ENCODE data around the gene CLSTN2. TPM values are rescaled to one million over a fixed set of nuclear protein-coding genes. Genes with fewer than 3 reads are reported as not detected.

CLSTN2 gene
- total RNA-seq, 1 donor from 2014 or later, result 11.8 TPM

DNA sequence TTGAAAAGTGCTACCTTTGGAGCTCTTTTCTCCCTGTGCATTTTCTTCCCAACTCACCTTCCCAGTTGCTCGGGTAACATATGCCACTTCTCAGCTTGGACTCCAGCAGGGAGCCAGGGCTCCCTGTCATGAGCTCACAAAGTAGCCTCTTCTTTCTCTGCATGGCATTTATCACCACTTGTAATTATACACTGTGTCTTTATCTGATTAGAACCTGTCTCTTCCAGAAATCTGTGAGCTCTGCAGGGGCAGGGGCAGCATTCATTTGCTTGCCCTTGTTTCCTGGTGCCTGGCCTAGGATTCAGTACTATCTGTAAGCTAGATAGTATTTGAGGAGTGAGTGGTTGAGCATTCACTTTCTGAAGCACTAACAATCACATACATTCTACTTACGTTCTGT is 100.9 kb downstream of the CLSTN2 start:
- no peak for FAIRE-seq
- no peak for DNase-seq (ENCODE audit: low spot score in 2 of 2)

DNA sequence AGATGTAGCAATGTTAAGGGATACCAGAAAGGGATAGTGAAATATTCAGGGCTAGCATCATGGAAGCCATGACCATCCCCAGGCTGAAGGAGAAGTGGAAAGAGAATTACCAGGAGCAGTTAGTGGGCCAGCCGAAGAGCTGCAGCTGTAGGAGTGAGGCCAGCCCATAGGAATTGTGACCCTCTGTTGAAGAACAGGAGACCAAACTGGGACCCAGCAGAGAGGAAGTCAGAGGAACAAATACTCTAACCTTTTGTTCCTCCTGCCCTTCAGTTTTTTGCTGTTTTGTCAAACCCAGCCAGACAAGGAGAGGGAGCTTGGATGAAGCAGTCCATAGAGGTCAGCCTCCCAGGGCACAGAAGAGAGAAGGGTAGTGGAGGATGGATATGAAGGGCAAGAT is 115.4 kb downstream of the CLSTN2 start:
- DNase-seq (ENCODE audit: low spot score in 2 of 2), result no peak
- no peak for FAIRE-seq

- FAIRE-seq (no peak), DNase-seq (ENCODE audit: low spot score in 2 of 2) (peak in 1 of 2 donors; percentile 22)
Observed at GRCh38 chr3:140051019-140051957, 116.3 kb downstream of the CLSTN2 start.

DNA sequence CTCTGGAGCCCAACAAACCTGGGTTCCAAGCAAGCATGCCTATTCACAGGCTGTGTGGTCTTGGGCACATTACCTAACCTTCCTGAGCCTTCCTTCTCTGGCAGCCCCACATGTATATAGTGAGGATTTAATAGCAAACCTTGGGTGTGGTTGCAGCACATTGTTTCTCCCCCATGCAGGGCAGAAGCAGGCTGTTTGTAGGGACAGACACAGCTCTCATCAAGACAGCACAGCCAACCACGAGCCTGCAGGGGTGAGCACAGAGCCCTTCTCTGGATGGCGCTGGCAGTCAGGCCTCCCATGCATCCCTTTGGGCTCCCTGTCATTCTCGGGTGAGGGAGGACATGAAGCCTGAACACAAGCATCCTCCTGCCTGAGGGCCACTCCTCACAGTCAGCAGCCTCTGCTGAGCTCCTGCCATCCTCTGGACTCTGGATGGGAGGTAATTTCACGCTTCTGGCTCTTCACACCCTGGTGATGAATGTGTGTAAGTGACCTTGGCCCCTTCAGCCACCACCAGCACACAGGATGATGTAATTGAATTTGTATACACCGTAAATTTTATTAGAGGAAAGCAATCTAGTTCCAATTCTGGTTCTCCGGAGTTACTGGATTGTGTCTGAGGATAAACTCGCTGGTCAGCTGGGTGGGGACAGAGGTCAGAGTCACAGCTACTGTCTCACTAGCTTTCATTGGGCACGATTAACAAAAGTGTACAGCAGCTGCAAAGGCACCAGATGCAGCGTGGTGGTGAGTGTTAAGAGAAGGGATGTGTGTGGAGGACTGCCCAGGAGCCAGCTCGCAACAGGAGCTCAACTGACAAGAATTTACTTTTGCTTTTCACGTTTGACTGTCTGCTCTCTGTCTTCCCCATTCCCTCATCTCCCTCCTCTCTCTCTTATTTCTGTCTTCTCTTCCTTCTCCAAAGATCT is 118.1 kb downstream of the CLSTN2 start:
- no peak for FAIRE-seq
- DNase-seq (ENCODE audit: low spot score in 2 of 2), result no peak

DNA sequence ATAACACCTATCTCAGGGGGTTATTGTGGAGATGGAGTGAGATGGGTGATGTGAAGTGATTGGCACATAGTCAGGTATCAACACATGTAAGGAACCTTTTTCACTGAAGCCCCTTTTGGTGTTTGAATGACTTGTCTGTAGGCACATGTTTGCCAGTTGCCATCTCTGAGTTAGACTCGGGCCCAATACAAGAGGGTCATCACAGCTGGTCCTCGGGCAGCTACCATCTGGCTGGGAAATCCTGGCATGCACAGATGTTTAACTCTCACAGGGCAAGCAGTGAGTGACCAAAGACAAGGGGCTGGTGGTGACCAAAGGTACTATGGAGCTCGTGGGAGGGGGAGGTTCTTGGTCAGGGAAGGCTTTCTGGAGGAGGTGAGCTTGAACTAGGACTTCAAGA is 118.8 kb downstream of the CLSTN2 start:
- FAIRE-seq, result no peak
- DNase-seq (ENCODE audit: low spot score in 2 of 2), result no peak

GRCh38 chr3:140055092-140055791 is 120.3 kb downstream of the CLSTN2 start:
- DNase-seq (ENCODE audit: low spot score in 2 of 2), result no peak
- no peak for FAIRE-seq

- DNase-seq (ENCODE audit: low spot score in 2 of 2) (no peak), FAIRE-seq (no peak)
Observed at GRCh38 chr3:140056047-140056446, 121.1 kb downstream of the CLSTN2 start.

GRCh38 chr3:140061211-140061610 is 126.2 kb downstream of the CLSTN2 start:
- no peak for DNase-seq (ENCODE audit: low spot score in 2 of 2)

DNA sequence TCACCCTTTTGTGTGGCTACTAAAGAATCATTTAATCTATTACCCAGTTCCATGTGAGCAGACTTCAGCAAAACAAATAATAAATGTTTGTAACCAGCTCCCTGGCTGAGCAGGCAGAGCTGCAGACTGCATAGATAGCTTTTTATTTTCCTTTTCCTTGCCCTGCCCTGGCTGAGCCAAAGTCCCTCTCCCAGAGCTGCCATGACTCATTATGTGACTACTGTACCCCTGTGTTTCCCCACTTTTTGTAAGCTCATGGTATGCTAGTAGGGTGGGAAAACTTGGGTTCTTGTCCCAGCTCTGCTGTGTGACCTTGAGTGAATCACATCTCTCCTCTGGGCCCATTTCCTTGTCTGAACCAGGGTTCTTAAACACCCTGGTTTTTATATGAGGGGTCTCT is 127.5 kb downstream of the CLSTN2 start:
- no peak for FAIRE-seq

More at GRCh38 chr3:140061211-140061610, 126.2 kb downstream of the CLSTN2 start:
- FAIRE-seq, result no peak

GRCh38 chr3:140067487-140067886 is 132.5 kb downstream of the CLSTN2 start:
- no peak for FAIRE-seq
- DNase-seq (ENCODE audit: low spot score in 2 of 2), result no peak

More for the DNA sequence above, 127.5 kb downstream of the CLSTN2 start:
- DNase-seq (ENCODE audit: low spot score in 2 of 2), result no peak

DNA sequence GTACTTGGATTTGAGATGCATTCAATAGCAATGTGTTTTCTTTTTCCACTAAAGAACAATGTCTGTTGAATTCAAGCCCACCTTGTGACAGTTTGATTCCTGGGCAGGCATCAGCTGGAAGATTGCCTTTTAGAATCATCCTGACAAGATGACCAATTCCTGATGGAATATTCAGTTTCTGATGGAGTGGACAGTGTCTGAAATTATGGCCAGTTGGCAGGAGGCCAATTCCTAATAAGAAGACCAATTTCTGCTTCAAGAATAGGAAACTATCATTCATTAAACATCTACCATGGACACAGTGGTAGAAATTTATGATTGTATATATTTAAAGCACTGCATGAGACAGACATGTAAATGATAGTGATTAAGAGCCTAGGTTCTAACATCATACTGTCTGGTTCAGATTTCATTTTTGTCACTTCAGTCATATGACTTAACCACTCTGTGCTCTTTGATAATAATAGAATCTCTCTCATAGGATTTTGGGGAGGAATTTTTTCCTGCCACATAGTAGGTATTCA is 133.6 kb downstream of the CLSTN2 start:
- DNase-seq (ENCODE audit: low spot score in 2 of 2) (no peak), FAIRE-seq (no peak)

DNA sequence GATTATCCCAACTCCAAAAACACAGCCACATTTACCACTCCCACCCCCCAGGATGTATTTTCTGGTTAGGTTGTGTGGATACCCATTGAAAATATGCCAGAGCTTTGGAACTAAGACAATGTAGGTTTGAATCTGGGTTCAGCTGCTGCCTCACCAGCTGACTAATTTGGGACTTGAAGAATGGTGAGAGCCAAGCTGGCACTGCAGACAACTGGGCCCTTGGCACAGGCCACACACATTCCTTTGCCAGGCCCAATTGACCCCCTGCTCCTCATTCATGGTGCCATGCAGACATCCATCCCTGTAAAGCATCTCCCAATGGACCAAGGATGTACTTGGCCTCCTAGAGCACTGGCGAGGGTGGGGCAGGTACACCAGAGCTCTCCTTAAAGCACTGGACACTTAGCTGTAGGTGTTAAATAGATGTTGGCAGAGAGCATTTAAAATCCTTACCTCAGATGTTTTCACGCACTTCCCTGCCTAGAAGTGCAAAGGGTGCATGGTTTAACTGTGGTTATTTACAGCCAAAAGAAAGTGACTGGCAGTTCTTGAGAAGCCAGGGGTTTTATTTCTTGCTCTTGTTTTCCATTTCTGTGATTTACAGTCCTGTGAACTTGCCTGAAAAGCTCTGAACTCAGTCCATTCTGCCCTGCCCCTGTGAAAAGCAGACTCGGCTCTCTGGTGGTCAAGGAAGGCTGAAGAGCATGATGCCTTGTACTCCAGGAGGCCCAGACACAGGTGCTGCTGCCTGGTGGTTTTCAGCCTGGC is 138.5 kb downstream of the CLSTN2 start:
- DNase-seq (ENCODE audit: low spot score in 2 of 2) (no peak), FAIRE-seq (no peak)

GRCh38 chr3:140076552-140076951 is 141.6 kb downstream of the CLSTN2 start:
- FAIRE-seq, result no peak
- DNase-seq (ENCODE audit: low spot score in 2 of 2), result no peak

GRCh38 chr3:140077406-140077805 is 142.4 kb downstream of the CLSTN2 start:
- no peak for FAIRE-seq

GRCh38 chr3:140078343-140078742 is 143.4 kb downstream of the CLSTN2 start:
- DNase-seq (ENCODE audit: low spot score in 2 of 2) (no peak), FAIRE-seq (no peak)

More at GRCh38 chr3:140077406-140077805, 142.4 kb downstream of the CLSTN2 start:
- no peak for DNase-seq (ENCODE audit: low spot score in 2 of 2)

GRCh38 chr3:140078940-140079339 is 144.0 kb downstream of the CLSTN2 start:
- no peak for FAIRE-seq
- DNase-seq (ENCODE audit: low spot score in 2 of 2), result no peak

- DNase-seq (ENCODE audit: low spot score in 2 of 2) (no peak), FAIRE-seq (no peak)
Observed at GRCh38 chr3:140081887-140082286, 146.9 kb downstream of the CLSTN2 start.

DNA sequence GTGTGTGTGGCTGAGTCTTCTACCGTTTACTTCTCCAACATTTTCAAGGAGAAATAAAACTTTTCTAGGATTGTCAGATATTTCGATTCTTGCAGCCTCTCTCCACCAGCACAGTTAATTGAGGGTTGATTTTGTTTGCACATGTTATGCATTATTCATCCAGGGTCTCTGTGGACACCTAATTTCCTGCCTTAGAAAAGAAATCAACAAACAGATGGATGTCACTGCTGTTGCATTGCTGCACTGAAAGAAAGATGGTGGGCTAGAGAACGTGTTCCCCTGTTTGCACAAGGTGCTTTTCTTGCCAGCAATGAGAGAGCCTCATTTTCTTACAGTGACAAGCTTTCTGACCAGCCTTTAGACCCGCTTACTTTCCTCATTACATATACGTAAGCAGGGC is 150.0 kb downstream of the CLSTN2 start:
- DNase-seq (ENCODE audit: low spot score in 2 of 2), result no peak
- FAIRE-seq, result no peak

DNA sequence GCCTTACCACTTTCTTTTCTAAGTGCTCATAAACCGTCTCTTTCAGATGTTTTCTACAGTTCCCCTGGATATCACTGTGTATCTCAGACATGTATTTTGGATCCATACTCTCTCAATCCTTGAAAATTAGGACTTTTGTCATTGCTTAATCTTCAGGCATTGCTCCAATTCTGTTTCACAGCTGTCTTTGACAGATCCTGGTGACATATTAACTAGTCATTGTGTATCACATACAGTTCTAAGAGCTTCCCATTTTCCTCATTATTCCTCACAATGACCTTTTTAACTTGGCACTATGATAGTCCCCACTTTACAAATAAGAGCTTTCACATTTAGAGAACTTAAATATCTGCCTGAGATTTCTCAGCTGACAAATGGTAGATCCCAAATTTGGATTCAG is 151.7 kb downstream of the CLSTN2 start:
- no peak for FAIRE-seq

More for the DNA sequence above, 151.7 kb downstream of the CLSTN2 start:
- DNase-seq (ENCODE audit: low spot score in 2 of 2), result no peak
